ENCODE measurements around the gene METAP1D. TPM values are rescaled to one million over a fixed set of nuclear protein-coding genes. Genes with fewer than 3 reads are reported as not detected.

The METAP1D gene
- total and polyA plus RNA-seq, 2 of the 4 experiments (the other 2 are of a cell fraction) = 3.4 to 5.5 TPM

- no peak for DNase-seq
- Histone ChIP-seq H3K4me1 (ENCODE audit: control insufficient read depth, insufficient read depth, low read length) (peaks cover 5% of the 10 kb centered on the region), H3K14ac (replicated peaks; ENCODE audit: low read depth, low read length) (no peak overlapping the region), H3K4me3 (ENCODE audit: insufficient read depth, low read depth, low read length) (no peak overlapping the region), H4K91ac (ENCODE audit: insufficient read depth, low read depth, low read length) (no peak overlapping the region), H2BK120ac (ENCODE audit: low read depth, low read length) (no peak overlapping the region), H3K27me3 (ENCODE audit: control insufficient read depth, insufficient read depth, low read length) (no peaks in the 10 kb centered on the region), H3K4ac (ENCODE audit: low read depth, low read length) (no peak overlapping the region), H4K5ac (ENCODE audit: low read depth, low read length) (no peak overlapping the region), H3K9me1 (ENCODE audit: insufficient read depth, low read length) (0 out of 2 replicates have a peak, but pooled peaks cover 4% of the 10 kb centered on the region), H2AK9ac (replicated peaks; ENCODE audit: low read depth, low read length, poor library complexity) (no peak overlapping the region), H2BK15ac (ENCODE audit: low read depth, low read length) (no peak overlapping the region), H2AK5ac (ENCODE audit: low read depth, low read length) (no peak overlapping the region), H3K36me3 (ENCODE audit: control insufficient read depth, insufficient read depth, low read length) (no peaks in the 10 kb centered on the region), H4K20me1 (ENCODE audit: insufficient read depth, low read length) (no peaks in the 10 kb centered on the region), H3K18ac (ENCODE audit: low read depth, low read length) (no peak overlapping the region), H3K9me3 (ENCODE audit: control insufficient read depth, insufficient read depth, low read length) (no peaks in the 10 kb centered on the region), H3K79me1 (ENCODE audit: low read depth in 1 of 2, low read length in 2 of 2) (no peaks in the 10 kb centered on the region), H3K23ac (ENCODE audit: low read depth, low read length) (no peak overlapping the region), H3K27ac (ENCODE audit: insufficient read depth, low read length) (no peak overlapping the region), H3K4me2 (ENCODE audit: low read depth, low read length) (no peak overlapping the region), H3K56ac (ENCODE audit: extremely low read depth, insufficient read depth, low read length) (no peak overlapping the region), H2BK5ac (ENCODE audit: low read depth, low read length, poor library complexity, severe bottlenecking) (no peak overlapping the region), H2BK20ac (ENCODE audit: low read depth, low read length) (no peak overlapping the region), H3K9ac (ENCODE audit: low read depth, low read length) (no peak overlapping the region), H2AFZ (replicated peaks; ENCODE audit: low read length, poor library complexity) (no peak overlapping the region), H4K8ac (ENCODE audit: low read depth in 2 of 2, low read length in 2 of 2) (no peak overlapping the region)
- ATAC-seq (ENCODE audit: low read depth) = no peak
- in situ Hi-C loops (cut with MboI; ENCODE audit: low sequenced_read_pairs) (no loop called here), dilution Hi-C loops (cut with HindIII; ENCODE audit: low sequenced_read_pairs, unreplicated experiment) (no loop called here), intact Hi-C loops (cut with micrococcal nuclease) (no loop called here)
- no TSS peak for BruUV-seq (replicated peaks)
- ChIA-PET POLR2A (ENCODE audit: unreplicated experiment) (interaction anchor here (0.7 kb wide), 1 partner anchor 38 kb away, joined by 11 read pairs; no protein-coding TSS in a partner anchor), CTCF (interaction anchor here (0.7 to 1.7 kb wide), 2 partner anchors 8 to 235 kb away, joined by 3 to 9 read pairs; no protein-coding TSS in a partner anchor)
- TF ChIP-seq POLR2A (IDR thresholded peaks at IDR 0.05; ENCODE audit: low read depth, low read length) (no peak), MAZ (IDR thresholded peaks at IDR 0.05; ENCODE audit: borderline replicate concordance, low read depth, low read length) (no peak), CHD1 (IDR thresholded peaks at IDR 0.05; ENCODE audit: low read depth, low read length) (no peak), ELK1 (IDR thresholded peaks at IDR 0.05; ENCODE audit: borderline replicate concordance, low read depth, low read length) (no peak), RFX5 (IDR thresholded peaks at IDR 0.05; ENCODE audit: low read depth, low read length) (no peak), FOS (IDR thresholded peaks at IDR 0.05; ENCODE audit: low read depth, low read length) (no peak), CTCF (conservative IDR thresholded peaks at IDR 0.05; ENCODE audit: low read depth, low read length) (no peak), USF2 (IDR thresholded peaks at IDR 0.05; ENCODE audit: low read depth, low read length) (no peak), MXI1 (IDR thresholded peaks at IDR 0.05; ENCODE audit: borderline replicate concordance, low read depth, low read length) (no peak), SMC3 (IDR thresholded peaks at IDR 0.05; ENCODE audit: low read depth, low read length) (no peak), CEBPB (IDR thresholded peaks at IDR 0.05; ENCODE audit: low read depth, low read length) (no peak), BHLHE40 (IDR thresholded peaks at IDR 0.05; ENCODE audit: low read depth, low read length) (no peak), MAFK (IDR thresholded peaks at IDR 0.05; ENCODE audit: low read depth, low read length) (no peak), RCOR1 (IDR thresholded peaks at IDR 0.05; ENCODE audit: insufficient replicate concordance, low read length) (no peak), RAD21 (IDR thresholded peaks at IDR 0.05; ENCODE audit: low read length) (no peak), NFE2L2 (IDR thresholded peaks at IDR 0.05; ENCODE audit: low read depth, low read length) (no peak)
- WGBS, 2 experiments (ENCODE audit: extremely low coverage in 2 of 2, insufficient read length in 1 of 2) = no CpG with 5 or more reads among the region's 1 CpG
Observed at GRCh38 chr2:172046080-172046678, 46.4 kb downstream of the METAP1D start.
